ENCODE data around the gene HEY2.

- TF ChIP-seq POLR2A (IDR thresholded peaks at IDR 0.05) = peak; percentile 9 to 93
- TF ChIP-seq, protein P1, sequence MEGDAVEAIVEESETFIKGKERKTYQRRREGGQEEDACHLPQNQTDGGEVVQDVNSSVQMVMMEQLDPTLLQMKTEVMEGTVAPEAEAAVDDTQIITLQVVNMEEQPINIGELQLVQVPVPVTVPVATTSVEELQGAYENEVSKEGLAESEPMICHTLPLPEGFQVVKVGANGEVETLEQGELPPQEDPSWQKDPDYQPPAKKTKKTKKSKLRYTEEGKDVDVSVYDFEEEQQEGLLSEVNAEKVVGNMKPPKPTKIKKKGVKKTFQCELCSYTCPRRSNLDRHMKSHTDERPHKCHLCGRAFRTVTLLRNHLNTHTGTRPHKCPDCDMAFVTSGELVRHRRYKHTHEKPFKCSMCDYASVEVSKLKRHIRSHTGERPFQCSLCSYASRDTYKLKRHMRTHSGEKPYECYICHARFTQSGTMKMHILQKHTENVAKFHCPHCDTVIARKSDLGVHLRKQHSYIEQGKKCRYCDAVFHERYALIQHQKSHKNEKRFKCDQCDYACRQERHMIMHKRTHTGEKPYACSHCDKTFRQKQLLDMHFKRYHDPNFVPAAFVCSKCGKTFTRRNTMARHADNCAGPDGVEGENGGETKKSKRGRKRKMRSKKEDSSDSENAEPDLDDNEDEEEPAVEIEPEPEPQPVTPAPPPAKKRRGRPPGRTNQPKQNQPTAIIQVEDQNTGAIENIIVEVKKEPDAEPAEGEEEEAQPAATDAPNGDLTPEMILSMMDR (IDR thresholded peaks at IDR 0.05) = peak in 1 of 6 experiments; percentile 5
These were observed 41.1 kb downstream of the HEY2 start, which contains the start of gene NCOA7 for GRCh38 chr6:125790358-125791150.

Measured in thyroid gland (tissue), 4 donors.